ENCODE results near the gene HES6. TPM values are rescaled to one million over a fixed set of nuclear protein-coding genes. Genes with fewer than 3 reads are reported as not detected.
A peak's percentile ranks its signal among the peaks of the same experiment; 100 is the strongest.

HES6 gene
- total and polyA plus RNA-seq, 10 of the 15 experiments (the other 5 are each of a cell fraction or from before 2014, with no cell fraction given) = 0.11 to 1.7 (median 0.83) TPM

DNA sequence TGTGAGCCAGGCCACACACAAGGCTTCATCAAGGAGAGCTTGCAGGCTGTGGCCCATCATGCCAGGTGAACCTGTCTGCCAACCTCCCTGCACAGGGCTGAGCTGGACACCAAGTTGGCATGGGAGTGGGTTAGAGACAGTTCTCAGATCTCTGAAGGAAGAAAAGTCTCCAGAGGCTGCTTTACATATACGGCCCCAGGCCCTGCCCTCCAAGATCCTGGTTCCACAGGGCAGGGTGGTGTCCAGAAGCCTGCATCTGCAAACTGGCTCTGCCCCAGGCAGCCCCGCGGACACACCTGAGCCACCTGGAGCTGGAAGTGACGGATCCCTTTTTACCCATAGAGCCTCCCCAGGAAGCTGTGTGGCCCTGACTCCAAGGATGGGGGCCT is 24.2 kb upstream of the HES6 start (continued):
- TF ChIP-seq NFYB (IDR thresholded peaks at IDR 0.05; ENCODE audit: insufficient read depth, low read depth, low read length) (no peak), YY1 (IDR thresholded peaks at IDR 0.05; ENCODE audit: low read depth, low read length) (no peak), NR2F1 (conservative IDR thresholded peaks at IDR 0.05) (no peak), MEF2B (IDR thresholded peaks at IDR 0.05; ENCODE audit: partially characterized antibody, poor library complexity, severe bottlenecking) (no peak), MXI1 (IDR thresholded peaks at IDR 0.05; ENCODE audit: low read depth, low read length) (no peak)

DNA sequence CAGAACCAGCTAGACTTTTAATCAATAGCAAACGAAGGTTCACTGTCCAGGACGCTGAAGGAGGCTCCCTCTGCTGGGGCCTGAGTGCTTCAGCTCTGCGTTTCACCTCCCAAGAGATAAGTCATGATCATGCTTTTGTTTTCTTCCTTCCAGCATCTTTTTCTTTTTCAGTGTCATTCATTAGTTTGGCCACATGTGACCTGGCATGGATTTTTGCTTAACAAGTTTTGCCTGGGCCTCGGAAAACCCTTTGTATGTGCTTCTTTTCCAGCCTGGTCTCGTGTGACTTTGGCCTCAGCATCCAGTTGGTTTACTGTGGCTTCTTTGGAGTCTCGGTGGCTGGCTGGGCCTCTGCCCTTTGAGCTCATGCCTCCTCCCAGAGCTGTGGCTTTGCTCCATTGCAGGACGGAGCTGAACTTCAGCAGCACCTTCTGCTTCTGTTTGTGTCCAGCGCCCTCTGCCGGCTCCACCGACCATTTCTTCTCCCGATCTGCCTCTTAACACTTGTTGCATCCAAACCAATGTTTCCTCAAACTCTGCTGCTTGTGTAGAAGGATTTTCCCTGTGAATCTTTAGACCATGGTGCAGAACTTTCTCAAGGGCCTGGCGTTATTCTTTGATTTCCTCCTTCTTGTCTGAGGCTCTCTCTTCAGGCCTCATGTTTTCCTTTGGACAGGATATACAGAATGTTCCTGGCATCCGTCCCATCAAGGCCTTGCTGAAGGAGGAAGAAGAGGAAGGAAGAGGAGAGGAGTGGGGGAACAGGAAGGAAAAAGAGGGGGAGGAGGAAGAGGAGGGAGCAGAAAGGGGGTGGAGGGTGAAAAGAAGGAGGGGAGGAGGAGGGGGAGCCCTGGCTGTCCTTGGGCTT is 23.6 kb upstream of the HES6 start:
- intact Hi-C loops (cut with micrococcal nuclease; ENCODE audit: unreplicated experiment) = loop anchor here (2.0 to 5.0 kb wide), 3 partner anchors 103 to 406 kb away; partner anchors contain the start of gene RAMP1
- H3K4me3 ChIP-seq = no peak overlapping the region
- POLR2A ChIA-PET = interaction anchor here (0.6 kb wide), 1 partner anchor 751 kb away, joined by 7 read pairs; no protein-coding TSS in a partner anchor
- H3K9me3 ChIP-seq (replicated peaks; ENCODE audit: control insufficient read depth, insufficient read depth, low read length) = no peaks in the 10 kb centered on the region
- no peaks in the 10 kb centered on the region for H3K79me2 ChIP-seq (ENCODE audit: control insufficient read depth, insufficient read depth, low read length)
- H3K27ac ChIP-seq (ENCODE audit: control insufficient read depth, insufficient read depth) = no peak overlapping the region
- H3K36me3 ChIP-seq (ENCODE audit: control insufficient read depth in 2 of 2, insufficient read depth in 2 of 2, low read length in 1 of 2) = peaks cover 7 to 36% of the 10 kb centered on the region in 2 experiments
- no peaks in the 10 kb centered on the region for H3K4me1 ChIP-seq (ENCODE audit: control insufficient read depth, insufficient read depth, low read length)
- in situ Hi-C loops (cut with MboI) = loop anchor here (5.0 kb wide), 1 partner anchor 406 kb away; the partner anchor contains the start of gene RAMP1
- no peak overlapping the region for H3K4me2 ChIP-seq (ENCODE audit: control insufficient read depth, insufficient read depth)
- H3K9ac ChIP-seq (ENCODE audit: control insufficient read depth, insufficient read depth, low read length) = no peak overlapping the region
- BruUV-seq (replicated peaks) = TSS peak; percentile 30
- no peaks in the 10 kb centered on the region for H4K20me1 ChIP-seq (ENCODE audit: control insufficient read depth, insufficient read depth)
- DNase-seq (ENCODE audit: low read depth, low spot score) (peak; percentile 15), FAIRE-seq (peak; percentile 94), ATAC-seq (peak; percentile 96)
- CTCF ChIA-PET = interaction anchor here (0.7 to 3.7 kb wide), 32 partner anchors 12 to 590 kb away, joined by 3 to 27 read pairs (median 4); partner anchors contain the start of genes ILKAP and PER2
- H3K27me3 ChIP-seq (replicated peaks in 1 of 2; ENCODE audit: control insufficient read depth in 2 of 2, insufficient read depth in 2 of 2, low read length in 1 of 2) = no peaks in the 10 kb centered on the region
- H2AFZ ChIP-seq (ENCODE audit: control insufficient read depth, low read depth, low read length) = no peak overlapping the region
- RAD21 ChIA-PET (ENCODE audit: unreplicated experiment) = interaction anchor here (0.5 to 2.2 kb wide), 17 partner anchors 42 to 498 kb away, joined by 3 to 13 read pairs (median 4); no protein-coding TSS in a partner anchor
- SMC1A ChIA-PET (ENCODE audit: uncharacterized antibody, unreplicated experiment) = interaction anchor here (0.6 to 1.8 kb wide), 9 partner anchors 12 to 518 kb away, joined by 3 to 8 read pairs (median 4); partner anchors contain the start of gene PER2
- 49% methylated on average over 13 of the region's 13 CpGs for WGBS (ENCODE audit: insufficient coverage, insufficient replicate concordance, low lambda C conversion rate, missing lambda C conversion rate)
- TF ChIP-seq MEF2B (IDR thresholded peaks at IDR 0.05; ENCODE audit: partially characterized antibody, poor library complexity, severe bottlenecking) (no peak), ATF7 (IDR thresholded peaks at IDR 0.05; ENCODE audit: low read depth) (no peak), DPF2 (IDR thresholded peaks at IDR 0.05) (no peak), NR2C1 (IDR thresholded peaks at IDR 0.05) (no peak), ZNF384 (IDR thresholded peaks at IDR 0.05; ENCODE audit: borderline replicate concordance, low read depth, low read length) (no peak), SMARCA5 (IDR thresholded peaks at IDR 0.05) (no peak), RAD21 (IDR thresholded peaks at IDR 0.05; ENCODE audit: insufficient read depth, low read depth, low read length) (peak; percentile 67), HDGF (IDR thresholded peaks at IDR 0.05) (peak; percentile 45; the same call in 1 of the 2 replicates)
- TF ChIP-seq, protein P1, sequence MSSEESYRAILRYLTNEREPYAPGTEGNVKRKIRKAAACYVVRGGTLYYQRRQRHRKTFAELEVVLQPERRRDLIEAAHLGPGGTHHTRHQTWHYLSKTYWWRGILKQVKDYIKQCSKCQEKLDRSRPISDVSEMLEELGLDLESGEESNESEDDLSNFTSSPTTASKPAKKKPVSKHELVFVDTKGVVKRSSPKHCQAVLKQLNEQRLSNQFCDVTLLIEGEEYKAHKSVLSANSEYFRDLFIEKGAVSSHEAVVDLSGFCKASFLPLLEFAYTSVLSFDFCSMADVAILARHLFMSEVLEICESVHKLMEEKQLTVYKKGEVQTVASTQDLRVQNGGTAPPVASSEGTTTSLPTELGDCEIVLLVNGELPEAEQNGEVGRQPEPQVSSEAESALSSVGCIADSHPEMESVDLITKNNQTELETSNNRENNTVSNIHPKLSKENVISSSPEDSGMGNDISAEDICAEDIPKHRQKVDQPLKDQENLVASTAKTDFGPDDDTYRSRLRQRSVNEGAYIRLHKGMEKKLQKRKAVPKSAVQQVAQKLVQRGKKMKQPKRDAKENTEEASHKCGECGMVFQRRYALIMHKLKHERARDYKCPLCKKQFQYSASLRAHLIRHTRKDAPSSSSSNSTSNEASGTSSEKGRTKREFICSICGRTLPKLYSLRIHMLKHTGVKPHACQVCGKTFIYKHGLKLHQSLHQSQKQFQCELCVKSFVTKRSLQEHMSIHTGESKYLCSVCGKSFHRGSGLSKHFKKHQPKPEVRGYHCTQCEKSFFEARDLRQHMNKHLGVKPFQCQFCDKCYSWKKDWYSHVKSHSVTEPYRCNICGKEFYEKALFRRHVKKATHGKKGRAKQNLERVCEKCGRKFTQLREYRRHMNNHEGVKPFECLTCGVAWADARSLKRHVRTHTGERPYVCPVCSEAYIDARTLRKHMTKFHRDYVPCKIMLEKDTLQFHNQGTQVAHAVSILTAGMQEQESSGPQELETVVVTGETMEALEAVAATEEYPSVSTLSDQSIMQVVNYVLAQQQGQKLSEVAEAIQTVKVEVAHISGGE (CRISPR knock-in tag; IDR thresholded peaks at IDR 0.05) = no peak
- TF ChIP-seq, protein P2, sequence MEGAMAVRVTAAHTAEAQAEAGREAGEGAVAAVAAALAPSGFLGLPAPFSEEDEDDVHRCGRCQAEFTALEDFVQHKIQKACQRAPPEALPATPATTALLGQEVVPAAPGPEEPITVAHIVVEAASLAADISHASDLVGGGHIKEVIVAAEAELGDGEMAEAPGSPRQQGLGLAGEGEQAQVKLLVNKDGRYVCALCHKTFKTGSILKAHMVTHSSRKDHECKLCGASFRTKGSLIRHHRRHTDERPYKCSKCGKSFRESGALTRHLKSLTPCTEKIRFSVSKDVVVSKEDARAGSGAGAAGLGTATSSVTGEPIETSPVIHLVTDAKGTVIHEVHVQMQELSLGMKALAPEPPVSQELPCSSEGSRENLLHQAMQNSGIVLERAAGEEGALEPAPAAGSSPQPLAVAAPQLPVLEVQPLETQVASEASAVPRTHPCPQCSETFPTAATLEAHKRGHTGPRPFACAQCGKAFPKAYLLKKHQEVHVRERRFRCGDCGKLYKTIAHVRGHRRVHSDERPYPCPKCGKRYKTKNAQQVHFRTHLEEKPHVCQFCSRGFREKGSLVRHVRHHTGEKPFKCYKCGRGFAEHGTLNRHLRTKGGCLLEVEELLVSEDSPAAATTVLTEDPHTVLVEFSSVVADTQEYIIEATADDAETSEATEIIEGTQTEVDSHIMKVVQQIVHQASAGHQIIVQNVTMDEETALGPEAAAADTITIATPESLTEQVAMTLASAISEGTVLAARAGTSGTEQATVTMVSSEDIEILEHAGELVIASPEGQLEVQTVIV (IDR thresholded peaks at IDR 0.05; ENCODE audit: borderline replicate concordance, partially characterized antibody) = no peak

Measured in GM12878 (cell line).